ENCODE results near the gene DGKI.
"Not testable (repeated sequence)": the region's sequence is repeated elsewhere in the genome, so short reads cannot be mapped to it uniquely, and the experiment has no call there.

DGKI gene

GRCh38 chr7:137751361-137752009 lies 95.3 kb downstream of the DGKI start:
- in situ Hi-C loops (cut with HindIII; ENCODE audit: low sequenced_read_pairs), result no loop called here

GRCh38 chr7:137747359-137748031 lies 99.3 kb downstream of the DGKI start:
- in situ Hi-C loops (cut with HindIII; ENCODE audit: low sequenced_read_pairs), result no loop called here

GRCh38 chr7:137743021-137743420 lies 103.8 kb downstream of the DGKI start:
- in situ Hi-C loops (cut with HindIII; ENCODE audit: low sequenced_read_pairs), result no loop called here

- in situ Hi-C loops (cut with HindIII; ENCODE audit: low sequenced_read_pairs), result no loop called here
Observed at GRCh38 chr7:137742051-137742450, 104.7 kb downstream of the DGKI start.

GRCh38 chr7:137741443-137741842 lies 105.3 kb downstream of the DGKI start:
- in situ Hi-C loops (cut with HindIII; ENCODE audit: low sequenced_read_pairs), result no loop called here

- in situ Hi-C loops (cut with HindIII; ENCODE audit: low sequenced_read_pairs), result no loop called here
Observed at GRCh38 chr7:137734221-137734620, 112.6 kb downstream of the DGKI start.

- in situ Hi-C loops (cut with HindIII; ENCODE audit: low sequenced_read_pairs), result no loop called here
Observed at GRCh38 chr7:137732168-137732567, 114.6 kb downstream of the DGKI start.

GRCh38 chr7:137731436-137731835 lies 115.3 kb downstream of the DGKI start:
- in situ Hi-C loops (cut with HindIII; ENCODE audit: low sequenced_read_pairs), result no loop called here

GRCh38 chr7:137728426-137728825 lies 118.3 kb downstream of the DGKI start:
- in situ Hi-C loops (cut with HindIII; ENCODE audit: low sequenced_read_pairs), result no loop called here

GRCh38 chr7:137727413-137727812 lies 119.4 kb downstream of the DGKI start:
- in situ Hi-C loops (cut with HindIII; ENCODE audit: low sequenced_read_pairs), result no loop called here

- in situ Hi-C loops (cut with HindIII; ENCODE audit: low sequenced_read_pairs), result no loop called here
Observed at GRCh38 chr7:137718355-137718754, 128.4 kb downstream of the DGKI start.

- in situ Hi-C loops (cut with HindIII; ENCODE audit: low sequenced_read_pairs), result no loop called here
Observed at GRCh38 chr7:137717811-137718271, 128.9 kb downstream of the DGKI start.

- in situ Hi-C loops (cut with HindIII; ENCODE audit: low sequenced_read_pairs), result no loop called here
Observed at GRCh38 chr7:137717045-137717444, 129.7 kb downstream of the DGKI start.

- in situ Hi-C loops (cut with HindIII; ENCODE audit: low sequenced_read_pairs), result no loop called here
Observed at GRCh38 chr7:137716061-137716460, 130.7 kb downstream of the DGKI start.

GRCh38 chr7:137715533-137715932 lies 131.2 kb downstream of the DGKI start:
- in situ Hi-C loops (cut with HindIII; ENCODE audit: low sequenced_read_pairs), result no loop called here

- in situ Hi-C loops (cut with HindIII; ENCODE audit: low sequenced_read_pairs), result no loop called here
Observed at GRCh38 chr7:137715121-137715520, 131.7 kb downstream of the DGKI start.

- in situ Hi-C loops (cut with HindIII; ENCODE audit: low sequenced_read_pairs), result not testable (repeated sequence)
Observed at GRCh38 chr7:137706330-137706729, 140.4 kb downstream of the DGKI start.

GRCh38 chr7:137704723-137705122 lies 142.1 kb downstream of the DGKI start:
- in situ Hi-C loops (cut with HindIII; ENCODE audit: low sequenced_read_pairs), result no loop called here

- in situ Hi-C loops (cut with HindIII; ENCODE audit: low sequenced_read_pairs), result no loop called here
Observed at GRCh38 chr7:137703291-137704010, 143.3 kb downstream of the DGKI start.

GRCh38 chr7:137696988-137697387 lies 149.8 kb downstream of the DGKI start:
- in situ Hi-C loops (cut with HindIII; ENCODE audit: low sequenced_read_pairs), result no loop called here

GRCh38 chr7:137696376-137696775 lies 150.4 kb downstream of the DGKI start:
- in situ Hi-C loops (cut with HindIII; ENCODE audit: low sequenced_read_pairs), result no loop called here

GRCh38 chr7:137695942-137696341 lies 150.8 kb downstream of the DGKI start:
- in situ Hi-C loops (cut with HindIII; ENCODE audit: low sequenced_read_pairs), result no loop called here

Data from endothelial cell of hepatic sinusoid (primary cell).